ENCODE data around the gene MCCC2. TPM values are rescaled to one million over a fixed set of nuclear protein-coding genes. Genes with fewer than 3 reads are reported as not detected.
"Not testable (repeated sequence)": the region's sequence is repeated elsewhere in the genome, so short reads cannot be mapped to it uniquely, and the experiment has no call there.

The MCCC2 gene
- 10 to 100 TPM; 22.4 to 41.0 (median 29.8) TPM for total RNA-seq
- polyA plus RNA-seq = 10 to 100 TPM; 21.5 to 22.0 TPM
- total RNA-seq = 38.6 reads per million, percentile 65 among the genes with 10 or more reads in this experiment

DNA sequence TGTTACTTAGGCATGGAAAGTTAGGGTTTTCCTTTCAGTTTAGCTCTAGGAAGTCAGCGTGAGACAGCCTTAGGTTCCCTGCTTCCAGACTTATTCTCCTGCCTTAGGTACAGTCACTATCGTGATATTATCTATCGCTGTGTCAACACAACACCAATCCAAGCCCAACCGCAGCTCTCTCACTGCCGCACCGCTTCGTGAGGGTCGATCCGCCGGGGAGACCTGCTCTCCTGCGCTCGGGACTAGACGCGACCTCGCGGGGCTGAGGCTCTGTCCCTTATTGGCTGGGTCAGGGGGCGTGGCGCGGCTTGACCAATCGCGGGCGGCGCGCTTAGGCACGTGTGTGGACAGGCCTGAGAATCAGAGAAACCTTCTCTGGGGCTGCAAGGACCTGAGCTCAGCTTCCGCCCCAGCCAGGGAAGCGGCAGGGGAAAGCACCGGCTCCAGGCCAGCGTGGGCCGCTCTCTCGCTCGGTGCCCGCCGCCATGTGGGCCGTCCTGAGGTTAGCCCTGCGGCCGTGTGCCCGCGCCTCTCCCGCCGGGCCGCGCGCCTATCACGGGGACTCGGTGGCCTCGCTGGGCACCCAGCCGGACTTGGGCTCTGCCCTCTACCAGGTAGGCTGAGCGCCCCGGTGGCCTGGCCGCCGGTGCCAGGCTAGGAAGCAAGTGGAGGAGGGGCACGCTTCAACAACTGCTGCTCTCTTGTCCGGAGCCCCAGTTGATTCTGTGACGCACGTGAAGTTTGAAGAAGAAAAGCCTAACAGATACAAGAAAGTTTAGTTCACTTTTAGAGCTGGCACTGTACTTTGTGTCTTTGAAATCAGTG is at the start of gene MCCC2:
MCCC2 (plus strand) TSS at position 400 of the 825 bp plus-strand sequence; CDS start at position 486, 86 bp downstream.
- Histone ChIP-seq H3K36me3 (ENCODE audit: control insufficient read depth in 2 of 3, insufficient read depth in 3 of 3, low read length in 3 of 3) (peaks cover 0 to 3% (median 0%) of the 10 kb centered on the region in 3 experiments), H3K27ac (ENCODE audit: low read depth, low read length) (peak within 1 kb of the TSS; percentile 87), H3K4me1 (ENCODE audit: control insufficient read depth in 2 of 2, insufficient read depth in 2 of 2, low read length in 2 of 2) (peaks cover 16 to 34% of the 10 kb centered on the region in 2 donors), H3K27me3 (ENCODE audit: control insufficient read depth in 2 of 2, insufficient read depth in 2 of 2, low read length in 2 of 2) (no peaks in the 10 kb centered on the region), H3K4me3 (ENCODE audit: low read length) (peak within 1 kb of the TSS; percentile 98), H3K9me3 (ENCODE audit: control insufficient read depth in 2 of 3, low read length in 3 of 3) (no peaks in the 10 kb centered on the region)
- intact Hi-C loops (cut with micrococcal nuclease) = loop anchor here (1.0 to 10.0 kb wide), 5 partner anchors 14 to 1978 kb away; partner anchors contain the start of genes BDP1 (in 2 of the 2), MRPS27 (in 2 of the 2), PTCD2 (in 2 of the 2) and ANKRA2 (in 1 of the 2)
- H3K4me3 Mint-ChIP-seq = peak within 1 kb of the TSS; percentile 87 to 99 (median 94)
- peaks cover 0 to 2% (median 0%) of the 10 kb centered on the region in 11 donors for H3K9me3 Mint-ChIP-seq
- peak; percentile 91 to 95 (median 95) for DNase-seq
- ATAC-seq = peak; percentile 99
- ChIA-PET CTCF (interaction anchor here (0.6 kb wide), 1 partner anchor 8 kb away, joined by 4 read pairs; no protein-coding TSS in a partner anchor), POLR2A (interaction anchor here (0.6 to 2.2 kb wide), 4 partner anchors 8 to 132 kb away, joined by 3 to 10 read pairs (median 3); partner anchors contain the start of gene BDP1)
- no peaks in the 10 kb centered on the region for H3K27me3 Mint-ChIP-seq
- peaks cover 26 to 49% (median 36%) of the 10 kb centered on the region in 7 donors for H3K4me1 Mint-ChIP-seq
- peaks cover 0 to 17% (median 4%) of the 10 kb centered on the region in 5 donors for H3K36me3 Mint-ChIP-seq
- H3K27ac Mint-ChIP-seq = peak within 1 kb of the TSS; percentile 85 to 99 (median 97)

DNA sequence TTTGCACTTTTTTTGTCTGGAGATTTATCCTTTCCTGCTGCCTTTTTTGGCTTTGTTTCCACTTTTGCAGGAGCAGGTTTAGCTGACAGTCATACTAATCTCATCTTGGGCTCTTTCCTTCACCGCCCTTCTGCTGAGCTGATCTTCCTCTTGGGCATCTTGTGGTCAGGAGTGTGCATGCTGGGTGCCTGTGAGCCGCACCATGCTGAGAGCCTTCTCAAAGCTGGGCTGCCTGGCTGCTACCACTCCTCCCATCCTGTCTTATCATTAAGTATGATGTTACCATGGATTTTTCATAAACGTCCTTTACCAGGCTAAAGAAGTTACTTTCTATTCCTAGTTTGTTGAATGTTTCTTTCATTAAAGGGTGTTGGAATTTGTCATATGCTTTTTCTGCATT is 49.5 kb upstream of the MCCC2 start:
- CTCF ChIA-PET = no interaction called here
- intact Hi-C loops (cut with micrococcal nuclease) = no loop called here
- H3K9me3 ChIP-seq (ENCODE audit: control insufficient read depth in 2 of 3, low read length in 3 of 3) = no peaks in the 10 kb centered on the region
- no peaks in the 10 kb centered on the region for H3K4me1 ChIP-seq (ENCODE audit: control insufficient read depth in 2 of 2, insufficient read depth in 2 of 2, low read length in 2 of 2)
- POLR2A ChIA-PET = no interaction called here
- no peaks in the 10 kb centered on the region for H3K27me3 ChIP-seq (ENCODE audit: control insufficient read depth in 2 of 2, insufficient read depth in 2 of 2, low read length in 2 of 2)
- peaks cover 0 to 18% (median 12%) of the 10 kb centered on the region in 7 donors for H3K4me1 Mint-ChIP-seq
- no peaks in the 10 kb centered on the region for H3K27me3 Mint-ChIP-seq
- peaks cover 8 to 61% (median 54%) of the 10 kb centered on the region in 5 donors for H3K36me3 Mint-ChIP-seq
- H3K4me3 ChIP-seq (ENCODE audit: low read length) = no peak overlapping the region
- no peaks in the 10 kb centered on the region for H3K9me3 Mint-ChIP-seq
- DNase-seq (no peak), ATAC-seq (no peak)
- peak overlapping the region in 2 of 9 donors; percentile 2 to 46 for H3K27ac Mint-ChIP-seq
- no peak overlapping the region for H3K27ac ChIP-seq (ENCODE audit: low read depth, low read length)
- H3K4me3 Mint-ChIP-seq = no peak overlapping the region
- H3K36me3 ChIP-seq (ENCODE audit: control insufficient read depth in 2 of 3, insufficient read depth in 3 of 3, low read length in 3 of 3) = peaks cover 0 to 54% (median 10%) of the 10 kb centered on the region in 3 experiments

DNA sequence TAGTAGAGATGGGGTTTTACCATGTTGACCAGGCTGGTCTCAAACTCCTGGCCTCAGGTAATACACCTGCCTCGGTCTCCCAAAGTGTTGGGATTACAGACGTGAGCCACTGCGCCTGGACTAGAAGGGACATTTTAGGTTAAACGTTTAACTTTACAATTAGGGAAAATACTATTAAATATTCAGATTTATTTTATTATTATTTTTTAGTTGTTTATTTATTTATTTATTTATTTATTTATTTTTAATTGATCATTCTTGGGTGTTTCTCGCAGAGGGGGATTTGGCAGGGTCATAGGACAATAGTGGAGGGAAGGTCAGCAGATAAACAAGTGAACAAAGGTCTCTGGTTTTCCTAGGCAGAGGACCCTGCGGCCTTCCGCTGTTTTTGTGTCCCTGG is 36.3 kb upstream of the MCCC2 start:
- POLR2A ChIA-PET; H3K27ac Mint-ChIP-seq; intact Hi-C loops (cut with micrococcal nuclease); H3K9me3 ChIP-seq (ENCODE audit: control insufficient read depth in 2 of 3, low read length in 3 of 3); CTCF ChIA-PET; H3K27ac ChIP-seq (ENCODE audit: low read depth, low read length); H3K4me3 Mint-ChIP-seq; H3K27me3 Mint-ChIP-seq; ATAC-seq; DNase-seq; H3K4me1 Mint-ChIP-seq; H3K27me3 ChIP-seq (ENCODE audit: control insufficient read depth in 2 of 2, insufficient read depth in 2 of 2, low read length in 2 of 2); H3K4me1 ChIP-seq (ENCODE audit: control insufficient read depth in 2 of 2, insufficient read depth in 2 of 2, low read length in 2 of 2); H3K4me3 ChIP-seq (ENCODE audit: low read length); H3K9me3 Mint-ChIP-seq: not testable (repeated sequence)
- H3K36me3 Mint-ChIP-seq = peaks cover 9 to 72% (median 36%) of the 10 kb centered on the region in 5 donors
- H3K36me3 ChIP-seq (ENCODE audit: control insufficient read depth in 2 of 3, insufficient read depth in 3 of 3, low read length in 3 of 3) = peaks cover 9 to 72% (median 17%) of the 10 kb centered on the region in 3 experiments

DNA sequence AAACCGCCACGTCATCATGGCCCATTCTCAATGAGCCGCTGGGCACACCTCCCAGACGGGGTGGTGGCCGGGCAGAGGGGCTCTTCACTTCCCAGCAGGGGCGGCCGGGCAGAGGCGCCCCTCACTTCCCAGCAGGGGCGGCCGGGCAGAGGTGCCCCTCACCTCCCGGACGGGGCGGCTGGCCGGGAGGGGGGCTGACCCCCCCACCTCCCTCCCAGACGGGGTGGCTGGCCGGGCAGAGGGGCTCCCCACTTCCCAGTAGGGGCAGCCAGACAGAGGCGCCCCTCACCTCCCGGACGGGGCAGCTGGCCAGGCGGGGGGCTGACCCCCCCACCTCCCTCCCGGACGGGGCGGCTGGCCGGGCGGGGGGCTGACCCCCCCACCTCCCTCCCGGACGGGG is 35.6 kb upstream of the MCCC2 start:
- H3K27me3 ChIP-seq (ENCODE audit: control insufficient read depth in 2 of 2, insufficient read depth in 2 of 2, low read length in 2 of 2); intact Hi-C loops (cut with micrococcal nuclease); CTCF ChIA-PET; DNase-seq; H3K4me3 ChIP-seq (ENCODE audit: low read length); POLR2A ChIA-PET; H3K4me1 Mint-ChIP-seq; H3K27ac ChIP-seq (ENCODE audit: low read depth, low read length); H3K27ac Mint-ChIP-seq; H3K4me1 ChIP-seq (ENCODE audit: control insufficient read depth in 2 of 2, insufficient read depth in 2 of 2, low read length in 2 of 2); H3K4me3 Mint-ChIP-seq; H3K27me3 Mint-ChIP-seq; ATAC-seq; H3K9me3 Mint-ChIP-seq; H3K9me3 ChIP-seq (ENCODE audit: control insufficient read depth in 2 of 3, low read length in 3 of 3): not testable (repeated sequence)
- H3K36me3 Mint-ChIP-seq = peaks cover 9 to 72% (median 31%) of the 10 kb centered on the region in 5 donors
- peaks cover 9 to 70% (median 11%) of the 10 kb centered on the region in 3 experiments for H3K36me3 ChIP-seq (ENCODE audit: control insufficient read depth in 2 of 3, insufficient read depth in 3 of 3, low read length in 3 of 3)

DNA sequence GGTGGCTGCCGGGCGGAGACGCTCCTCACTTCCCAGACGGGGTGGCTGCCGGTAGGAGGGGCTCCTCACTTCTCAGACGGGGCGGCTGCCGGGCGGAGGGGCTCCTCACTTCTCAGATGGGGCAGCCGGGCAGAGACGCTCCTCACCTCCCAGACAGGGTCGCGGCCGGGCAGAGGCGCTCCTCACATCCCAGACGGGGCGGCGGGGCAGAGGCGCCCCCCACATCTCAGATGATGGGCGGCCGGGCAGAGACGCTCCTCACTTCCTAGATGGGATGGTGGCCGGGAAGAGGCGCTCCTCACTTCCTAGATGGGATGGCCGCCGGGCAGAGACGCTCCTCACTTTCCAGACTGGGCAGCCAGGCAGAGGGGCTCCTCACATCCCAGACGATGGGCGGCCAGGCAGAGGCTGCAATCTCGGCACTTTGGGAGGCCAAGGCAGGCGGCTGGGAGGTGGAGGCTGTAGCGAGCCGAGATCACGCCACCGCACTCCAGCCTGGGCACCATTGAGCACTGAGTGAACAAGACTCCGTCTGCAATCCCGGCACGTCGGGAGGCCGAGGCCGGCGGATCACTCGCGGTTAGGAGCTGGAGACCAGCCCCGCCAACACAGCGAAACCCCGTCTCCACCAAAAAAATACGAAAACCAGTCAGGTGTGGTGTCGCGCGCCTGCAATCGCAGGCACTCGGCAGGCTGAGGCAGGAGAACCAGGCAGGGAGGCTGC is 35.0 kb upstream of the MCCC2 start:
- DNase-seq; ATAC-seq; H3K4me1 Mint-ChIP-seq; H3K4me3 Mint-ChIP-seq; POLR2A ChIA-PET; H3K27me3 ChIP-seq (ENCODE audit: control insufficient read depth in 2 of 2, insufficient read depth in 2 of 2, low read length in 2 of 2); CTCF ChIA-PET; H3K27ac ChIP-seq (ENCODE audit: low read depth, low read length); intact Hi-C loops (cut with micrococcal nuclease); H3K4me3 ChIP-seq (ENCODE audit: low read length); H3K9me3 ChIP-seq (ENCODE audit: control insufficient read depth in 2 of 3, low read length in 3 of 3); H3K4me1 ChIP-seq (ENCODE audit: control insufficient read depth in 2 of 2, insufficient read depth in 2 of 2, low read length in 2 of 2); H3K27me3 Mint-ChIP-seq; H3K9me3 Mint-ChIP-seq; H3K27ac Mint-ChIP-seq: not testable (repeated sequence)
- H3K36me3 Mint-ChIP-seq = peaks cover 7 to 72% (median 29%) of the 10 kb centered on the region in 5 donors
- H3K36me3 ChIP-seq (ENCODE audit: control insufficient read depth in 2 of 3, insufficient read depth in 3 of 3, low read length in 3 of 3) = peaks cover 9 to 70% (median 10%) of the 10 kb centered on the region in 3 experiments

DNA sequence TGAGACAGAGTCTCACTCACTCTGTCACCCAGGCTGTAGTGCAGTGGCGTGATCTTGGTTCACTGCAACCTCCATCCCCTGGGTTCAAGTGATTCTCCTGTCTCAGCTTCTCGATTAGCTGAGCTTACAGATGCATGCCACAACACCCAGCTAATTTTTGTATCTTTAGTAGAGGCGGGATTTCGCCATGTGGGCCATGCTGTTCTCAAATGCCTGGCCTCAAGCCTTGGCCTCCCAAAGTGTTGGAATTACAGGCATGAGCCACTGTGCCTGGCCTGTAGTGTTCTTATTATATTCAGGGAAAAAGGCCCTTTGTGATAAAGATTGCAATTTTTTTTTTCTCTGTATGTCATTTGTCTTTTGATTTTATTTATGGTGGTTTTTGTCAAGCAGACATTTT is 24.0 kb upstream of the MCCC2 start:
- Mint-ChIP-seq H3K27me3 (no peaks in the 10 kb centered on the region), H3K9me3 (no peaks in the 10 kb centered on the region), H3K4me1 (no peaks in the 10 kb centered on the region), H3K36me3 (peaks cover 3 to 36% (median 17%) of the 10 kb centered on the region in 5 donors), H3K27ac (no peak overlapping the region), H3K4me3 (no peak overlapping the region)
- ChIA-PET POLR2A (no interaction called here), CTCF (no interaction called here)
- intact Hi-C loops (cut with micrococcal nuclease) = no loop called here
- H3K4me3 ChIP-seq (ENCODE audit: low read length) = no peak overlapping the region
- no peak overlapping the region for H3K27ac ChIP-seq (ENCODE audit: low read depth, low read length)
- no peaks in the 10 kb centered on the region for H3K27me3 ChIP-seq (ENCODE audit: control insufficient read depth in 2 of 2, insufficient read depth in 2 of 2, low read length in 2 of 2)
- no peak for ATAC-seq
- peaks cover 8 to 55% (median 18%) of the 10 kb centered on the region in 3 experiments for H3K36me3 ChIP-seq (ENCODE audit: control insufficient read depth in 2 of 3, insufficient read depth in 3 of 3, low read length in 3 of 3)
- no peak for DNase-seq
- no peaks in the 10 kb centered on the region for H3K4me1 ChIP-seq (ENCODE audit: control insufficient read depth in 2 of 2, insufficient read depth in 2 of 2, low read length in 2 of 2)
- H3K9me3 ChIP-seq (ENCODE audit: control insufficient read depth in 2 of 3, low read length in 3 of 3) = no peaks in the 10 kb centered on the region

Data from naive thymus-derived CD4-positive, alpha-beta T cell (primary cell).